NT2/D1 (cell line): ENCODE results near the gene YY1.
"Not testable (repeated sequence)": the region's sequence is repeated elsewhere in the genome, so short reads cannot be mapped to it uniquely, and the experiment has no call there.

Experiments
- DNase-seq: peaks from one replicate; pipeline ENCODE4 v3.0.0-alpha.2; 2011; ENCODE audit warnings: low read depth, low spot score
- H3K27me3 ChIP-seq: 2 replicates; pipeline ENCODE4 v1.6.0; 2011; ENCODE audit warnings: mild to moderate bottlenecking; ENCODE audit not compliant: insufficient read length, insufficient read depth
- H3K36me3 ChIP-seq: 2 replicates; pipeline ENCODE4 v1.6.1; 2011; ENCODE audit warnings: mild to moderate bottlenecking, low read length, mixed read lengths; ENCODE audit not compliant: insufficient read depth, insufficient read length
- H3K4me1 ChIP-seq: 2 replicates; pipeline ENCODE4 v1.5.1; 2011; ENCODE audit not compliant: insufficient read depth, insufficient read length
- H3K4me3 ChIP-seq: 2 replicates; pipeline ENCODE4 v1.5.1; 2011; ENCODE audit warnings: low read depth; ENCODE audit not compliant: insufficient read length
- H3K9ac ChIP-seq: 2 replicates; pipeline ENCODE4 v1.6.0; 2011; ENCODE audit warnings: low read depth; ENCODE audit not compliant: insufficient read length
- H3K9me3 ChIP-seq: 2 replicates; pipeline ENCODE4 v1.5.1; 2011; ENCODE audit warnings: mild to moderate bottlenecking, low read length; ENCODE audit not compliant: insufficient read depth
- SUZ12 ChIP-seq: IDR thresholded peaks from 2 replicates; pipeline ENCODE4 v1.6.1; 2011; ENCODE audit not compliant: insufficient read length, insufficient read depth; ENCODE audit errors: extremely low read depth
- YY1 ChIP-seq: IDR thresholded peaks from 2 replicates; pipeline ENCODE4 v1.6.1; 2011; ENCODE audit not compliant: insufficient read length, insufficient read depth
- ZNF274 ChIP-seq: IDR thresholded peaks from 2 replicates; pipeline ENCODE4 v1.6.1; 2011; ENCODE audit warnings: mild to moderate bottlenecking, low read depth, low read length

YY1 gene

GRCh38 chr14:100199240-100199860 lies 39.6 kb upstream of the YY1 start:
- no peaks in the 10 kb centered on the region for H3K27me3 ChIP-seq
- DNase-seq: no peak
- peaks cover 5% of the 10 kb centered on the region for H3K4me1 ChIP-seq
- TF ChIP-seq ZNF274: no peak
- no peak for TF ChIP-seq SUZ12
- TF ChIP-seq YY1: no peak
- H3K9me3 ChIP-seq: no peaks in the 10 kb centered on the region
- no peak overlapping the region for H3K4me3 ChIP-seq
- no peaks in the 10 kb centered on the region for H3K36me3 ChIP-seq
- no peak overlapping the region for H3K9ac ChIP-seq

DNA sequence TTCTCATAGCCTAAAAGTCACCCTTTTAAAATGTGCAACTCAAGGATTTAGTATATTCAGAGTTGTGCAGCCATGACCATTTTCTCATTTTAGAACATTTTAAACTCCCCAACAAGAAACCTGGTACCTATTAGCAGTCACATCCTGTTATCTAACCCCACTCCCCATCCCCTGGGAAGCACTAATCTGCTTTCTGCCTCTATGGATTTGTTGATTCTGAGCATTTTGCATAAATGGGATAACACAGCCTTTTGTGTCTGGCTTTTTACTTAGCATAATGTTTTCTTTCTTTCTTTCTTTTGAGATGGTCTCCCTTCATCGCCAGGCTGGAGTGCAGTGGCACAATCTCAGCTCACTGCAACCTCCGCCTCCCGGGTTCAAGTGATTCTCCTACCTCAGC lies 38.6 kb upstream of the YY1 start:
- no peaks in the 10 kb centered on the region for H3K27me3 ChIP-seq
- H3K4me1 ChIP-seq: peaks cover 5% of the 10 kb centered on the region

DNA sequence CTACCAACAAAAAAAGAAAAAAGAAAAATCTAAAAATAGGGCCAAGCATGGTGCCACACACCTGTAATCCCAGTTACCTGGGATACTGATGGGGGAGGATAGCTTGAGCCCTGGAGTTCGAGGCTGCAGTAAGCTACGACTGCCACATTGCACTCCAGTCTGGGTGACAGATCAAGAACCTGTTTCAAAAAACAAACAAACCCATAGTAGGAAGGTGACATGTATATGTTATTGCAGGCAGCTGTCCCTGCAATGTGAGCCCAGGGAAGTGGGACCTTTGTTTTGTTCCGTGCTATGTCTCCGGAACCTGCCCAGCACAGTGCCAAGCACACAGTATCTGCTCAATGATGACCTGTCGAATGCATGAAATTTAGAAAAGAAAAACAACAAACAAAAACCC lies 37.2 kb upstream of the YY1 start:
- H3K36me3 ChIP-seq: no peaks in the 10 kb centered on the region
- no peak overlapping the region for H3K4me3 ChIP-seq
- no peak for DNase-seq
- no peaks in the 10 kb centered on the region for H3K9me3 ChIP-seq
- peaks cover 5% of the 10 kb centered on the region for H3K4me1 ChIP-seq
- TF ChIP-seq ZNF274 (no peak), YY1 (no peak), SUZ12 (no peak)
- H3K27me3 ChIP-seq: no peaks in the 10 kb centered on the region
- no peak overlapping the region for H3K9ac ChIP-seq

More for the DNA sequence above, 38.6 kb upstream of the YY1 start:
- TF ChIP-seq ZNF274 (no peak), SUZ12 (no peak), YY1 (no peak)
- Histone ChIP-seq H3K9me3 (no peaks in the 10 kb centered on the region), H3K9ac (no peak overlapping the region), H3K36me3 (no peaks in the 10 kb centered on the region), H3K4me3 (no peak overlapping the region)
- no peak for DNase-seq

DNA sequence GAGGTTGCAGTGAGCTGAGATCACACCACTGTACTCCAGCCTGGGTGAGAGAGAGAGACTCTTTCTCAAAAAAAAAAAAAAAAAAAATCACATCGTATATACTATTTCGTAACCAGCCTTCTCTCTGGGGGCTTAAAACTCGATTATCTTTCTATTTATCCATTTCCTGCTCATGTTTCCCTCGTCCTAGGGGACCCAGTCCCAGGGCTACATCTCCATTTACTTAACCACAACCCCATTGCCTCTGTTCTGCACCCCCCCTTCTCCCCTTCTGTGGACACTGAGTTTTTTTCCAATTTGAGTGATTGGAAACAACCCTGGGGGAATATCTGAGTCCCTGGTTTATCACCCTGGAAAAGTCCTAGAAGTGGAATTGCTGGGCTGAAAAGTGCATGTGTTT lies 36.2 kb upstream of the YY1 start:
- no peaks in the 10 kb centered on the region for H3K27me3 ChIP-seq
- no peaks in the 10 kb centered on the region for H3K9me3 ChIP-seq
- H3K4me1 ChIP-seq: peaks cover 5% of the 10 kb centered on the region
- H3K9ac ChIP-seq: no peak overlapping the region
- no peak for TF ChIP-seq YY1
- TF ChIP-seq ZNF274: no peak
- no peak for TF ChIP-seq SUZ12
- no peak for DNase-seq
- H3K36me3 ChIP-seq: no peaks in the 10 kb centered on the region
- no peak overlapping the region for H3K4me3 ChIP-seq

DNA sequence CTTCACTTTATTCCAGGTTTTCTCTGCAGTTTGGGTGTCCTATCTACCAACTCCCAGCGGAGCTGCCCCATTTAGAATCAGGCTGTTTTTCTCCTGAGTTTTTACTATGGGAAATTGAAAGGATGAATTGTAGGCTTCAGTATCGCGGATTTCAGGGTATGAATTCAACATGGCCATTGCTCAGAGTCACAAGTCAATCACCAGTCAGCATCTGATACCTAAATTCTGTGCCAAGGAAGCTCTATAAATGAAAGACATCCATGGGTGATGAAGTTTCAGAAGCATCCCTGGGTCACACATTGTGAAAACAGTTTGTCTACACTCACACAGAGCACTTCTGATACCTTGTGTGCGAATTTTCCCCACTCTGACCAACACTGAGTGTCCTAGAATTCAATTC lies 35.8 kb upstream of the YY1 start:
- Histone ChIP-seq H3K9me3 (no peaks in the 10 kb centered on the region; the same call in 1 of the 2 replicates), H3K4me1 (peaks cover 5% of the 10 kb centered on the region), H3K27me3 (no peaks in the 10 kb centered on the region), H3K4me3 (no peak overlapping the region), H3K9ac (no peak overlapping the region), H3K36me3 (no peaks in the 10 kb centered on the region)
- DNase-seq: no peak
- TF ChIP-seq YY1 (no peak), SUZ12 (no peak), ZNF274 (no peak)

DNA sequence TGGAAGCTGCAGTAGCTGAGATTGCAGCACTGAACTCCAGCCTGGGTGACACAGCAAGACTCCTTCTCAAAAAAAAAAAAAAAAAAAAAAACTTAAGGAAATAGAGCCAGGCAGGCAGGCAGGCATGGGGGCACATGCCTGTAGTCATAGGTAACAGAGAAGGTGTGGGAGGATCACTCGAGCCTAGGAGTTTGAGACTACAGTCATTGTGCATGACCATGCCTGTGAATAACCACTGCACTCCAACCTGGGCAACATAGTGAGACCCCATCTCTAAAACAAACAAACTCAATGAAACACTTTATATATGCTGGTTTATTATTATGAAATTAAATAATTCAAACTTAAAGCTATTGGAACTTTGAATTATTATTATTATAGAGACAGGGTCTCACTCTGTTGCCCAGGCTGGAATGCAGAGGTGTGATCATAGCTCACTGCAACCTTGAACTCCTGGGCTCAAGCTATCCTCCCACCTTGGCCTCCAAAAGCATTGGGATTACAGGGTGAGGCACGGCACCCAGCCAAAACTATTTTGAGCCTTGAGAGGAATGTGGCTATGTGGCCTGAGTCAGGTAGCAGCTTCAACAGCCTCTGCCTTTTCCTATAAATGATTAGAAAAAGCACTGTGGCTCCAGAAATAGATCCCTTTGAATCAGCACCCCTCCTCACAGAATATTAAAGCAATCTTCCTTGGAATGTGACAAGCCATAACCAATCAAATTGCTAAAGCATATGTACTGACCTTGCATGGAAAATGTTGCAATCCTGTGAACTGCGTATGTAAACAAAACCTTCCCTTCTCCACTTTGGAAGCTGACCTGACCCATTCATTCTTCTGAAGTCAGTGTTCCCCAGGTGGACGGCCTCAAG lies 34.7 kb upstream of the YY1 start:
- DNase-seq: no peak

GRCh38 chr14:100204835-100205167 lies 34.1 kb upstream of the YY1 start:
- not testable (repeated sequence) for DNase-seq, H3K9me3 ChIP-seq, H3K4me1 ChIP-seq, H3K9ac ChIP-seq, H3K4me3 ChIP-seq, H3K27me3 ChIP-seq, H3K36me3 ChIP-seq

More for the DNA sequence above, 34.7 kb upstream of the YY1 start:
- TF ChIP-seq YY1 (no peak), SUZ12 (no peak), ZNF274 (no peak)
- Histone ChIP-seq H3K4me1 (peaks cover 5% of the 10 kb centered on the region), H3K27me3 (no peaks in the 10 kb centered on the region), H3K36me3 (no peaks in the 10 kb centered on the region), H3K9me3 (no peaks in the 10 kb centered on the region; the same call in 1 of the 2 replicates), H3K4me3 (no peak overlapping the region), H3K9ac (no peak overlapping the region)

DNA sequence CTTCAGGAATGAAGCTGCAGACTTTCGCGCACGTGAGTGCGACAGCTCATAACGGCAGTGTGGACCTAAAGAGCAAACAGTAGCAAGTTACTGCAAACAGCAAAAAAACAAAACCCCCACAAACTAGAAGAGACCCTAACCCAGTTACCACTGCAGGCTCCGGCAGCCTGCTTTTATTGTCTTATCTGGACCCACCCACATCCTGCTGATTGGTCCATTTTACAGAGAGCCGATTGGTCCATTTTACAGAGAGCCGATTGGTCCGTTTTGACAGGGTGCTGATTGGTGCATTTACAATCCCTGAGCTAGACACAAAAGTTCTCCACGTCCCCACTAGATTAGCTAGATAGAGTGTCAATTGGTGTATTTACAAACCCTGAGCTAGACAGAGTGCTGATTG lies 31.4 kb upstream of the YY1 start:
- not testable (repeated sequence) for H3K27me3 ChIP-seq, H3K9me3 ChIP-seq, H3K4me3 ChIP-seq, DNase-seq, H3K9ac ChIP-seq, H3K36me3 ChIP-seq, H3K4me1 ChIP-seq

DNA sequence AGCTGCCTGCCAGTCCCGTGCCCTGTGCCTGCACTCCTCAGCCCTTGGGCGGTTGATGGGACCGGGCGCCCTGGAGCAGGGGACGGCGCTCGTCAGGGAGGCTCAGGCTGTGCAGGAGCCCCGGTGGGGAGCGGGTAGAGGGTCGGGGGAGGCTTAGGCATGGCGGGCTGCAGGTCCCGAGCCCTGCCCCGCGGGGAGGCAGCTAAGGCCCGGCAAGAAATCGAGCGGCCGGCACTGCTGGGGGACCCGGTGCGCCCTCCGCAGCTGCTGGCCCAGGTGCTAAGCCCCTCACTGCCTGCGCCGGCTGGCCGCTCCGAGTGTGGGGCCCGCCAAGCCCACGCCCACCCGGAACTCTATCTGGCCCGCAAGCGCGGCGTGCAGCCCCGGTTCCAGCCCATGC lies 30.8 kb upstream of the YY1 start:
- H3K4me1 ChIP-seq, H3K9me3 ChIP-seq, H3K27me3 ChIP-seq, H3K36me3 ChIP-seq, H3K9ac ChIP-seq, H3K4me3 ChIP-seq, DNase-seq: not testable (repeated sequence)
